Right lobe of liver (tissue), 6 donors: Measurements from ENCODE around the gene WAC. TPM values are rescaled to one million over a fixed set of nuclear protein-coding genes. Genes with fewer than 3 reads are reported as not detected.
"Not testable (repeated sequence)": the region's sequence is repeated elsewhere in the genome, so short reads cannot be mapped to it uniquely, and the experiment has no call there.

Experiments
- ATAC-seq, 4 donors: fragments of 200-7000 bp; cut with Tn5 transposase; one replicate each; pipeline ENCODE4 v1.9.1; 2020; ENCODE audit warnings: mild to moderate bottlenecking in 4 of 4, moderate library complexity in 4 of 4
- DNase-seq, 3 donors: peaks; one replicate each; pipeline ENCODE4 v3.0.0-alpha.2; 2020
- H3K27ac ChIP-seq, 3 donors: fragments of 200-600 bp; one replicate each; pipeline ENCODE4 v1.8.0; 2022
- H3K27me3 ChIP-seq, 2 donors: fragments of 200-600 bp; one replicate each; pipeline ENCODE4 v1.8.0; 2022
- H3K36me3 ChIP-seq, 4 donors: fragments of 200-600 bp; sonication (generic) in 1 of 4; one replicate each; pipeline versions ENCODE4 v1.5.1 to v1.8.0; 2017 to 2022; ENCODE audit warnings: control low read depth in 1 of 4
- H3K4me1 ChIP-seq, 4 donors: fragments of 200-600 bp; sonication (generic) in 1 of 4; one replicate each; pipeline versions ENCODE4 v1.5.1 to v1.8.0; 2017 to 2022; ENCODE audit warnings: control low read depth in 1 of 4
- H3K4me3 ChIP-seq, 3 donors: fragments of 200-600 bp; one replicate each; pipeline ENCODE4 v1.8.0; 2022
- H3K9me3 ChIP-seq, 4 donors: fragments of 200-600 bp; sonication (generic) in 1 of 4; one replicate each; pipeline versions ENCODE4 v1.5.1 to v1.8.0; 2017 to 2022; ENCODE audit warnings: control low read depth in 1 of 4
- CTCF ChIP-seq, 4 donors: fragments of 200-600 bp in 3 of 4; fragments of 450-650 bp in 1 of 4; IDR thresholded peaks; one replicate each; pipeline versions ENCODE4 v1.5.1 to v1.8.0; 2016 to 2022; ENCODE audit warnings: antibody characterized with exemption in 4 of 4, mild to moderate bottlenecking in 2 of 4
- POLR2A ChIP-seq: fragments of 450-650 bp; IDR thresholded peaks from one replicate; pipeline ENCODE4 v1.6.1; 2017; ENCODE audit warnings: antibody characterized with exemption, mild to moderate bottlenecking
- WGBS: methylation state at CpG from one replicate; pipeline ENCODE4 v1.1.6; 2018; ENCODE audit warnings: low coverage, low lambda C conversion rate; ENCODE audit not compliant: insufficient coverage; ENCODE audit errors: missing lambda C conversion rate; 5-methylcytosine and 5-hydroxymethylcytosine counted together
- intact Hi-C, 2 donors: fragments of 100-400 bp; cut with DNase I; formaldehyde crosslinking; loops; one replicate each; pipeline versions ENCODE4 v1.11.2 to v1.14.1; 2022
- total RNA-seq, 6 experiments: library from RNA; depleted of rRNA in 2 of 6; stranded (reverse); fragments of >200 nt in 2 of 6; fragmentation: NEBNext Ultra II Directional in 3 of 6; extraction: Animal tissue kit (Norgen Biotek cat#: 25700) in 3 of 6; gene quantifications; one replicate each; pipeline versions ENCODE4 v1.1.0 to v1.2.4, GENCODE V29; 2016 to 2023
- donor health status: DM: no; HTN: yes; CAD: no.
- donor health status: DM: no; HTN: no; CAD: no.
- donor health status: DM: no; HTN: no; CAD: no.
- donor health status: DM: no; HTN: yes; CAD: no.
- donor health status: DM: no; HTN: yes; CAD: no.

The WAC gene
- total RNA-seq, 6 experiments from 2014 or later, result 34.3 to 52.4 (median 48.9) TPM

DNA sequence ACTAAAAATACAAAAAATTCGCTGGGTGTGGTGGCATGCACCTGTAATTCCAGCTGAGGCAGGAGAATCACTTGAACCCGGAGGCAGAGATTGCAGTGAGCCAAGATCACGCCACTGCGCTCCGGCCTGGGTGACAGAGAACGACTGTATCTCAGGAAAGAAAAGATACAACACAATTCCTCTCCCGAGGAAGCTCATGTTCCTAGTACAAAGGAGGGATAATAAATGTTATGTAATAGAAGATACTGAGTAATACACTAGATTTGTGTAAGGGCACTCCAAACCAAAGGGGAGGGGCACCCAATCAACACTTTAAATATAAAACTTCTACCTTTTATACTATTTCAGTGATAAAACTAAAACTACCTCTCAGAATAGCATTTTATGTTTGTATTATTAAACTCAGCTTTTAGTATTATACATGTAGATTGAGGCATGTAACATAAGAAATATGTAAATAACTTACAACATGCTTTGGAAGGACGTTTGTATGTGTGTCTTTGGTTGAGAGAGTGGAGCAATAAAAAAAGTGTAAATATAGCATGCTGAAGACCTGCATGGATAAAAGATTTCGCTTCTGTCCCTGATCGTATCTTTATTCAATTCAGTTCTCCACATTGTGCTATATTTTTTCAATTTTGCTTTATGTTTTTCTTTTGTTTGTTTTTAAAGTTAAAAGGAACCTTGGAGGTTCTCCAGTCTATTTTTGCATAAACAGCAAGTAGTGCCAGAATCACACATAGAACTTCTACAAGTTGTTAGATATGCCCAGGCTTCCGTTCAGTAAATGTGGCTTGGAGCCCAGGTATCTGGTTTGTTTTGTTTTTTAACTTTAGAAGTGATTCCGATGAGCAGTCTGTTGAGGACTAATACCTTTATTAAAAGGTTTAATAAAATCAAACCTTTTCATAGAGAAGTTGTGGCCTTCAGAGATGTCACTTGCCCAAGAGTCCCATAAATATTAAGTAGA, 71.9 kb downstream of the WAC start:
- H3K9me3 ChIP-seq, result no peaks in the 10 kb centered on the region
- no peaks in the 10 kb centered on the region for H3K27me3 ChIP-seq
- intact Hi-C loops, result no loop called here
- no peaks in the 10 kb centered on the region for H3K4me1 ChIP-seq
- H3K4me3 ChIP-seq, result no peak overlapping the region
- ATAC-seq (peak in 1 of 4 donors; percentile 14), DNase-seq (no peak)
- H3K36me3 ChIP-seq, result peaks cover 0 to 20% (median 8%) of the 10 kb centered on the region in 4 donors
- H3K27ac ChIP-seq, result no peak overlapping the region
- TF ChIP-seq POLR2A (no peak), CTCF (IDR thresholded peaks at IDR 0.05) (no peak)
- 62% methylated on average over 12 of the region's 12 CpGs for WGBS

DNA sequence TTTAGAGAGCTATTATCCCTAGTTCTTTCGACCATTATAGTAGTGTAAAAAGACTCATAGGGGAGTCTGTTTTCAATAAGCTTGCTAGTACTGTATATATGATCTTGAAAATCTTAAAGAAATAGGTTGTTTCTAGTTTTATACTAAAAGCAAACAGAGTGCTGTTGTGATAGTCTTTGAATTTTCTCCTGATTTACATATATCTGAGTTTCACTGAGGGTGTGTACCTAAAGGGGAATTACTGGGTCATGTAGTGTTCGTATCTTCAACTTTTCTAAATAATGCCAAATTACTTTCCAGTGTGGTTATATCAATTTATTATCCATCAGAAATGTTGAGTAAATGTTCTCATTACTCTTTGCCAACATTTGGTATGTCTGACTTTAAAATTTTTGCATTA, 73.7 kb downstream of the WAC start:
- Histone ChIP-seq H3K27me3 (no peaks in the 10 kb centered on the region), H3K9me3 (no peaks in the 10 kb centered on the region), H3K27ac (no peak overlapping the region), H3K4me3 (no peak overlapping the region), H3K36me3 (peaks cover 0 to 34% (median 14%) of the 10 kb centered on the region in 4 donors), H3K4me1 (no peaks in the 10 kb centered on the region)
- no peak for TF ChIP-seq CTCF (IDR thresholded peaks at IDR 0.05)
- TF ChIP-seq POLR2A, result no peak
- 89% methylated on average over 2 of the region's 2 CpGs for WGBS
- intact Hi-C loops, result no loop called here
- DNase-seq (no peak), ATAC-seq (no peak)

GRCh38 chr10:28609636-28610035, 76.7 kb downstream of the WAC start:
- intact Hi-C loops, result not testable (repeated sequence)

GRCh38 chr10:28612877-28613276, 80.0 kb downstream of the WAC start:
- DNase-seq, result no peak
- ATAC-seq, result no peak
- no peaks in the 10 kb centered on the region for H3K27me3 ChIP-seq
- TF ChIP-seq CTCF (IDR thresholded peaks at IDR 0.05) (no peak), POLR2A (no peak)
- no peaks in the 10 kb centered on the region for H3K4me1 ChIP-seq
- intact Hi-C loops, result no loop called here
- 95% methylated on average over 6 of the region's 6 CpGs for WGBS
- H3K27ac ChIP-seq, result no peak overlapping the region
- H3K4me3 ChIP-seq, result no peak overlapping the region
- peaks cover 0 to 84% (median 47%) of the 10 kb centered on the region in 4 donors for H3K36me3 ChIP-seq
- no peaks in the 10 kb centered on the region for H3K9me3 ChIP-seq

More at GRCh38 chr10:28609636-28610035, 76.7 kb downstream of the WAC start:
- H3K36me3 ChIP-seq, result peaks cover 0 to 54% (median 29%) of the 10 kb centered on the region in 4 donors
- not testable (repeated sequence) for ATAC-seq, H3K27ac ChIP-seq, H3K27me3 ChIP-seq, H3K4me1 ChIP-seq, H3K9me3 ChIP-seq, H3K4me3 ChIP-seq, DNase-seq
- WGBS, result 0% methylated on average over 1 of the region's 3 CpGs

DNA sequence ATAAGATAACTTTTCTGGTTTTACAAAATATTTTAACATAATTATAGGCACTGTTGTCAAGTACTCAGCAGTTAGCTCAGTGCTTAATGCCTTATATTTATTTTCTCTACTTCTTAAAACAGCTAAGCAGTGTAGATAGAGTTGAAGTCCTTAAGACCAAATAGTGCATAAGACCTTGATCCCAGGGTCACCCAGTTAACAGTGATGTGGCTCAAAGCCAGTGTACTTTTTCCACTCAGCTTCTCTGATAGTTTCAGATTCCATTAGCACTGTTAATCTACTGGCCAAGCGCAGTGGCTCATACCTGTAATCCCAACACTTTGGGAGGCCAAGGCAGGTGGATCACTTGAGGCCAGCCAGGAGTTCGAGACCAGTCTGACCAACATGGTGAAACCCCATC, 83.6 kb downstream of the WAC start:
- peak; percentile 17 to 76 (median 46) for ATAC-seq
- H3K27ac ChIP-seq, result no peak overlapping the region
- no peaks in the 10 kb centered on the region for H3K9me3 ChIP-seq
- no peak overlapping the region for H3K4me3 ChIP-seq
- TF ChIP-seq CTCF (IDR thresholded peaks at IDR 0.05) (no peak), POLR2A (no peak)
- no peak for DNase-seq
- intact Hi-C loops, result no loop called here
- H3K4me1 ChIP-seq, result no peaks in the 10 kb centered on the region
- H3K27me3 ChIP-seq, result no peaks in the 10 kb centered on the region
- WGBS, result 100% methylated on average over 2 of the region's 2 CpGs
- H3K36me3 ChIP-seq, result peaks cover 0 to 78% (median 38%) of the 10 kb centered on the region in 4 donors
